CD4-positive, alpha-beta T cell (primary cell): ENCODE results near the gene CITED4. TPM values are rescaled to one million over a fixed set of nuclear protein-coding genes. Genes with fewer than 3 reads are reported as not detected.
"Not testable (repeated sequence)": the region's sequence is repeated elsewhere in the genome, so short reads cannot be mapped to it uniquely, and the experiment has no call there.

Source experiments
- ATAC-seq: fragments of 200-7000 bp; cut with Tn5 transposase; one replicate; pipeline ENCODE4 v1.10.0; 2022; ENCODE audit warnings: mild to moderate bottlenecking; ENCODE audit not compliant: poor library complexity
- CTCF ChIA-PET: fragments of 350-600 bp; sonication (Branson Sonifier 250); formaldehyde crosslinking; loops from one replicate; lab custom pipeline; 2021; ENCODE audit warnings: antibody characterized with exemption, inconsistent platforms; lab: Charles Lee
- POLR2A ChIA-PET: fragments of 350-600 bp; sonication (Branson Sonifier 250); formaldehyde crosslinking; loops from one replicate; lab custom pipeline; 2021; ENCODE audit warnings: antibody characterized with exemption, inconsistent platforms; lab: Charles Lee
- DNase-seq, 14 experiments: peaks; one replicate each; pipeline ENCODE4 v3.0.0-alpha.2; 2013 to 2020; ENCODE audit warnings: mixed read lengths in 2 of 14
- H3K27ac ChIP-seq, 2 donors: one replicate each; pipeline versions ENCODE4 v1.5.1 to v1.7.0; 2013; ENCODE audit warnings: low read length in 2 of 2, low read depth in 1 of 2, mild to moderate bottlenecking in 1 of 2
- H3K27me3 ChIP-seq, 2 experiments: 1 replicate in 1 of 2; 2 replicates in 1 of 2; pipeline versions ENCODE4 v1.6.1 to v1.7.0; 2013; ENCODE audit warnings: low read length in 2 of 2, control low read depth in 1 of 2, mild to moderate bottlenecking in 1 of 2, moderate library complexity in 1 of 2; ENCODE audit not compliant: insufficient read depth in 2 of 2, control insufficient read depth in 1 of 2
- H3K36me3 ChIP-seq: one replicate; pipeline ENCODE4 v1.6.1; 2013; ENCODE audit warnings: low read length, control low read depth; ENCODE audit not compliant: insufficient read depth
- H3K4me1 ChIP-seq: one replicate; pipeline ENCODE4 v1.6.1; 2013; ENCODE audit warnings: low read length, control low read depth; ENCODE audit not compliant: insufficient read depth
- H3K4me3 ChIP-seq: one replicate; pipeline ENCODE4 v1.5.1; 2013; ENCODE audit warnings: mild to moderate bottlenecking, low read length, moderate library complexity
- H3K9me3 ChIP-seq, 2 experiments: 1 replicate in 1 of 2; 2 replicates in 1 of 2; pipeline versions ENCODE4 v1.6.1 to v1.7.0; 2013; ENCODE audit warnings: low read length in 2 of 2, mild to moderate bottlenecking in 2 of 2, control low read depth in 1 of 2, moderate library complexity in 1 of 2; ENCODE audit not compliant: control insufficient read depth in 1 of 2, insufficient read depth in 1 of 2
- H3K27ac Mint-ChIP-seq: one replicate; pipeline ENCODE4 v1.8.0; 2020; ENCODE audit warnings: mixed read lengths
- H3K27me3 Mint-ChIP-seq: one replicate; pipeline ENCODE4 v1.8.0; 2021; ENCODE audit warnings: mixed read lengths
- H3K36me3 Mint-ChIP-seq: one replicate; pipeline ENCODE4 v1.8.0; 2021; ENCODE audit warnings: low read depth, mixed read lengths
- H3K4me1 Mint-ChIP-seq: one replicate; pipeline ENCODE4 v1.8.0; 2021; ENCODE audit warnings: low read depth, mixed read lengths
- H3K4me3 Mint-ChIP-seq: one replicate; pipeline ENCODE4 v1.8.0; 2020; ENCODE audit warnings: mild to moderate bottlenecking, mixed read lengths
- H3K9me3 Mint-ChIP-seq: one replicate; pipeline ENCODE4 v1.8.0; 2020; ENCODE audit warnings: mixed read lengths
- CTCF ChIP-seq: fragments of 200-600 bp; IDR thresholded peaks from one replicate; pipeline ENCODE4 v1.8.0; 2022; ENCODE audit warnings: antibody characterized with exemption, mild to moderate bottlenecking
- intact Hi-C, 2 experiments: fragments of 100-400 bp; cut with DNase I in 1 of 2; cut with micrococcal nuclease in 1 of 2; formaldehyde crosslinking; loops; one replicate each; pipeline versions ENCODE4 v1.15.1 to v1.9.0; 2023 to 2025; cut with DNase I, micrococcal nuclease
- total RNA-seq, 174 experiments: library from RNA in 2 of 174; stranded (reverse) in 2 of 174; gene quantifications; one replicate each; pipeline ENCODE4 v1.2.3 and lab custom pipeline; 2021 to 2026

Gene CITED4
- total RNA-seq, 2 experiments from 2014 or later: 51.6 to 52.0 TPM

GRCh38 chr1:40896482-40896881, 34.3 kb upstream of the CITED4 start:
- Mint-ChIP-seq H3K4me3 (no peak overlapping the region), H3K27ac (no peak overlapping the region), H3K9me3 (peaks cover 5% of the 10 kb centered on the region), H3K4me1 (no peaks in the 10 kb centered on the region), H3K27me3 (no peaks in the 10 kb centered on the region), H3K36me3 (no peaks in the 10 kb centered on the region)
- peaks cover 10 to 18% of the 10 kb centered on the region in 2 experiments for H3K9me3 ChIP-seq
- H3K36me3 ChIP-seq: no peaks in the 10 kb centered on the region
- intact Hi-C loops: no loop called here
- no peaks in the 10 kb centered on the region for H3K4me1 ChIP-seq
- POLR2A ChIA-PET: no interaction called here
- DNase-seq: no peak
- CTCF ChIA-PET: no interaction called here
- H3K4me3 ChIP-seq: no peak overlapping the region
- no peak for ATAC-seq
- H3K27me3 ChIP-seq: no peaks in the 10 kb centered on the region
- no peak overlapping the region for H3K27ac ChIP-seq
- no peak for TF ChIP-seq CTCF

DNA sequence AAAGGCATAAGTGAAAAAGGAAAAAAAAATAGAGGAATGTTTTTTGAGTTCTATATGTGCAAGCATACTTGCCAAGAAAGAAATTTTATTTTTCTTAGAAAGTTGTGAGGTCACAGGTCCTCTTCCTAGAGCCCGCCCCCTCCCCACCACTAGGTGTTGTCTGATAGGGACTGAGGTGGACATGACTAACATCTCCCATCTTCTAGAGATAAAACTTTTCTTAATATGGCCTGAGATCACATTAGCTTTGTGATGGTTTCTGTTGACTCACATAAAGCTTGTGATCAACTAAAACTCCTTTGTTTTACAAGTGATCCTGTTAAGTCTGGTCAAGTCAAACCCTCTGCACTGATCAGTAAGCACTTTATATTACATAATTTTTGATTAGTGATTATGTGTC, 33.4 kb upstream of the CITED4 start:
- Histone ChIP-seq H3K4me3 (no peak overlapping the region), H3K9me3 (peaks cover 10 to 18% of the 10 kb centered on the region in 2 experiments), H3K27ac (no peak overlapping the region), H3K36me3 (no peaks in the 10 kb centered on the region), H3K27me3 (no peaks in the 10 kb centered on the region), H3K4me1 (no peaks in the 10 kb centered on the region)
- Mint-ChIP-seq H3K27ac (no peak overlapping the region), H3K4me1 (no peaks in the 10 kb centered on the region), H3K27me3 (peaks cover 3% of the 10 kb centered on the region), H3K36me3 (no peaks in the 10 kb centered on the region), H3K9me3 (peaks cover 5% of the 10 kb centered on the region), H3K4me3 (no peak overlapping the region)
- intact Hi-C loops: no loop called here
- CTCF ChIA-PET: no interaction called here
- no peak for TF ChIP-seq CTCF
- POLR2A ChIA-PET: no interaction called here
- DNase-seq (no peak), ATAC-seq (no peak)

- H3K9me3 ChIP-seq: peaks cover 10 to 18% of the 10 kb centered on the region in 2 experiments
- H3K4me1 ChIP-seq, H3K4me1 Mint-ChIP-seq, H3K9me3 Mint-ChIP-seq, H3K27ac Mint-ChIP-seq, H3K4me3 ChIP-seq, CTCF ChIA-PET, H3K27me3 ChIP-seq, H3K36me3 ChIP-seq, H3K36me3 Mint-ChIP-seq, POLR2A ChIA-PET, intact Hi-C loops, H3K27me3 Mint-ChIP-seq, ATAC-seq, DNase-seq, H3K4me3 Mint-ChIP-seq, H3K27ac ChIP-seq: not testable (repeated sequence)
These were observed 32.7 kb upstream of the CITED4 start for GRCh38 chr1:40894858-40895257.

- H3K36me3 ChIP-seq: no peaks in the 10 kb centered on the region
- H3K36me3 Mint-ChIP-seq: no peaks in the 10 kb centered on the region
- ATAC-seq (no peak), DNase-seq (no peak)
- no peak for TF ChIP-seq CTCF
- no peak overlapping the region for H3K4me3 Mint-ChIP-seq
- no peaks in the 10 kb centered on the region for H3K27me3 ChIP-seq
- H3K27ac Mint-ChIP-seq: no peak overlapping the region
- intact Hi-C loops: no loop called here
- ChIA-PET POLR2A (no interaction called here), CTCF (no interaction called here)
- no peaks in the 10 kb centered on the region for H3K4me1 ChIP-seq
- H3K9me3 Mint-ChIP-seq: peaks cover 5% of the 10 kb centered on the region
- no peak overlapping the region for H3K27ac ChIP-seq
- peaks cover 9% of the 10 kb centered on the region for H3K27me3 Mint-ChIP-seq
- peaks cover 10 to 18% of the 10 kb centered on the region in 2 experiments for H3K9me3 ChIP-seq
- no peak overlapping the region for H3K4me3 ChIP-seq
- no peaks in the 10 kb centered on the region for H3K4me1 Mint-ChIP-seq
These were observed 32.3 kb upstream of the CITED4 start for GRCh38 chr1:40894455-40894854.
